GM23338 (cell line): ENCODE measurements around the gene GP9. TPM values are rescaled to one million over a fixed set of nuclear protein-coding genes. Genes with fewer than 3 reads are reported as not detected.

Source experiments
- ATAC-seq: fragments of 200-7000 bp; cut with Tn5 transposase; 3 replicates; pipeline ENCODE4 v1.9.1; 2020
- DNase-seq: peaks from one replicate; pipeline ENCODE4 v3.0.0-alpha.2; 2015; ENCODE audit warnings: low spot score
- H2AFZ ChIP-seq: fragments of 200-600 bp; sonication (generic); 2 replicates; pipeline ENCODE4 v1.8.0; 2016; ENCODE audit warnings: antibody characterized with exemption, mild to moderate bottlenecking, moderate library complexity
- H3F3A ChIP-seq: fragments of 200-600 bp; sonication (generic); replicated peaks from 2 replicates; pipeline ENCODE4 v1.8.0; 2017; ENCODE audit warnings: antibody characterized with exemption, mixed run types, low read depth
- H3K27ac ChIP-seq: fragments of 200-600 bp; sonication (generic); 2 replicates; pipeline ENCODE4 v1.6.1; 2016; ENCODE audit warnings: low read depth
- H3K27me3 ChIP-seq: fragments of 200-600 bp; sonication (generic); 2 replicates; pipeline ENCODE4 v1.8.0; 2016; ENCODE audit warnings: mild to moderate bottlenecking, mixed run types, moderate library complexity; ENCODE audit not compliant: insufficient read depth
- H3K36me3 ChIP-seq: fragments of 200-600 bp; sonication (generic); 2 replicates; pipeline ENCODE4 v1.8.0; 2016; ENCODE audit warnings: mild to moderate bottlenecking; ENCODE audit not compliant: insufficient read depth
- H3K4me1 ChIP-seq: fragments of 200-600 bp; sonication (generic); 2 replicates; pipeline ENCODE4 v1.8.0; 2016; ENCODE audit warnings: mild to moderate bottlenecking, moderate library complexity; ENCODE audit not compliant: insufficient read depth
- H3K4me2 ChIP-seq: fragments of 200-600 bp; sonication (generic); 2 replicates; pipeline ENCODE4 v1.7.1; 2017; ENCODE audit warnings: mixed run types
- H3K4me3 ChIP-seq: fragments of 200-600 bp; sonication (generic); 2 replicates; pipeline ENCODE4 v1.6.1; 2016; ENCODE audit warnings: mixed run types
- H3K79me2 ChIP-seq: fragments of 200-600 bp; sonication (generic); replicated peaks from 2 replicates; pipeline ENCODE4 v1.8.0; 2017; ENCODE audit warnings: mild to moderate bottlenecking; ENCODE audit not compliant: insufficient read depth
- H3K9me2 ChIP-seq: fragments of 200-600 bp; sonication (generic); 2 replicates; pipeline ENCODE4 v1.8.0; 2017; ENCODE audit not compliant: insufficient read depth
- H4K20me1 ChIP-seq: fragments of 200-600 bp; sonication (generic); replicated peaks from 2 replicates; pipeline ENCODE4 v1.8.0; 2017; ENCODE audit warnings: mild to moderate bottlenecking; ENCODE audit not compliant: insufficient read depth
- H3K27ac Mint-ChIP-seq: 2 replicates; pipeline ENCODE4 v1.8.0; 2020; ENCODE audit warnings: inconsistent platforms, mild to moderate bottlenecking, moderate library complexity, mixed read lengths
- H3K27me3 Mint-ChIP-seq: 3 replicates; pipeline ENCODE4 v1.8.0; 2022; ENCODE audit warnings: low read depth, mild to moderate bottlenecking, moderate library complexity, mixed read lengths, inconsistent platforms; ENCODE audit not compliant: insufficient read depth, poor library complexity
- H3K36me3 Mint-ChIP-seq: 3 replicates; pipeline ENCODE4 v1.8.0; 2021; ENCODE audit warnings: low read depth, mild to moderate bottlenecking, inconsistent platforms, moderate library complexity, mixed read lengths
- H3K4me1 Mint-ChIP-seq: 3 replicates; pipeline ENCODE4 v1.8.0; 2020; ENCODE audit warnings: mild to moderate bottlenecking, inconsistent platforms, mixed read lengths
- H3K4me3 Mint-ChIP-seq: 3 replicates; pipeline ENCODE4 v1.8.0; 2021; ENCODE audit warnings: moderate library complexity, mild to moderate bottlenecking, inconsistent platforms, mixed read lengths
- H3K9me3 Mint-ChIP-seq: 3 replicates; pipeline ENCODE4 v1.8.0; 2020; ENCODE audit warnings: moderate library complexity, mild to moderate bottlenecking, inconsistent platforms, mixed read lengths
- EZH2 ChIP-seq: fragments of 200-600 bp; sonication (generic); IDR thresholded peaks from one replicate; pipeline ENCODE4 v1.8.0; 2017; ENCODE audit warnings: antibody characterized with exemption, mild to moderate bottlenecking, low read depth; ENCODE audit not compliant: unreplicated experiment
- EZH2phosphoT487 ChIP-seq: fragments of 200-600 bp; sonication (generic); IDR thresholded peaks from one replicate; pipeline ENCODE4 v1.8.1; 2018; ENCODE audit warnings: antibody characterized with exemption; ENCODE audit not compliant: unreplicated experiment
- JUNB ChIP-seq: IDR thresholded peaks from one replicate; pipeline ENCODE4 v1.6.1; 2016; ENCODE audit warnings: antibody characterized with exemption; ENCODE audit not compliant: unreplicated experiment
- NANOG ChIP-seq: IDR thresholded peaks from 2 replicates; pipeline ENCODE4 v1.6.1; 2016; ENCODE audit warnings: antibody characterized with exemption, borderline replicate concordance
- POLR2AphosphoS5 ChIP-seq: IDR thresholded peaks from 2 replicates; pipeline ENCODE4 v1.6.1; 2016; ENCODE audit warnings: antibody characterized with exemption, low read depth
- REST ChIP-seq: IDR thresholded peaks from one replicate; pipeline ENCODE4 v1.6.1; 2018; ENCODE audit warnings: antibody characterized with exemption; ENCODE audit not compliant: unreplicated experiment
- STAT1 ChIP-seq: IDR thresholded peaks from one replicate; pipeline ENCODE4 v1.6.1; 2016; ENCODE audit warnings: antibody characterized with exemption; ENCODE audit not compliant: unreplicated experiment
- ZNF331 ChIP-seq: fragments of 250-450 bp; sonication (Bioruptor Pico); IDR thresholded peaks from 2 replicates; pipeline ENCODE4 v1.5.0; 2020; ENCODE audit warnings: low read depth, mild to moderate bottlenecking, moderate library complexity
- ZNF462 ChIP-seq: fragments of 250-450 bp; sonication (Bioruptor Pico); IDR thresholded peaks from 2 replicates; pipeline ENCODE4 v1.5.0; 2020; ENCODE audit warnings: mild to moderate bottlenecking, moderate library complexity
- polyA plus RNA-seq: library from polyadenylated mRNA; unstranded; fragments of >200 nt; fragmentation: Nextera tagmentation; extraction: Ambion mirVana; gene quantifications from 2 replicates; pipeline ENCODE4 v1.2.1, GENCODE V29; 2016
- total RNA-seq: library from RNA; depleted of rRNA; stranded (reverse); fragments of >200 nt; shearing (Covaris generic); gene quantifications from 2 replicates; pipeline ENCODE4 v1.2.3, GENCODE V29; 2014

The GP9 gene
- total and polyA plus RNA-seq, 2 experiments from 2014 or later, result not detected

GRCh38 chr3:129020691-129021090 lies 39.9 kb upstream of the GP9 start:
- ATAC-seq, result no peak
- peaks cover 6% of the 10 kb centered on the region; the same call in 2 of the 3 replicates for H3K4me1 Mint-ChIP-seq
- H3K9me2 ChIP-seq, result no peaks in the 10 kb centered on the region

GRCh38 chr3:129021140-129021551 lies 39.4 kb upstream of the GP9 start:
- H3F3A ChIP-seq, result no peaks in the 10 kb centered on the region
- H3K27me3 ChIP-seq, result peaks cover 12% of the 10 kb centered on the region
- Mint-ChIP-seq H3K27ac (no peak overlapping the region), H3K4me3 (no peak overlapping the region), H3K36me3 (no peaks in the 10 kb centered on the region), H3K9me3 (peaks cover 3% of the 10 kb centered on the region; the same call in 1 of the 3 replicates), H3K4me1 (peaks cover 2% of the 10 kb centered on the region; the same call in 1 of the 3 replicates), H3K27me3 (peaks cover 18% of the 10 kb centered on the region)
- no peaks in the 10 kb centered on the region; the same call in 1 of the 2 replicates for H3K4me1 ChIP-seq
- H3K4me3 ChIP-seq, result no peak overlapping the region
- H4K20me1 ChIP-seq, result no peaks in the 10 kb centered on the region
- no peaks in the 10 kb centered on the region for H3K9me2 ChIP-seq
- H3K4me2 ChIP-seq, result no peak overlapping the region
- no peak overlapping the region for H3K27ac ChIP-seq
- ATAC-seq (no peak), DNase-seq (no peak)
- H3K79me2 ChIP-seq, result no peaks in the 10 kb centered on the region
- H2AFZ ChIP-seq, result no peak overlapping the region
- no peaks in the 10 kb centered on the region for H3K36me3 ChIP-seq
- TF ChIP-seq ZNF462 (no peak), JUNB (no peak), STAT1 (no peak), ZNF331 (CRISPR knock-in tag) (no peak), EZH2 (no peak), POLR2AphosphoS5 (no peak)

More at GRCh38 chr3:129020691-129021090, 39.9 kb upstream of the GP9 start:
- Mint-ChIP-seq H3K4me3 (no peak overlapping the region), H3K9me3 (peaks cover 3% of the 10 kb centered on the region; the same call in 1 of the 3 replicates), H3K27ac (no peak overlapping the region), H3K27me3 (peaks cover 15% of the 10 kb centered on the region), H3K36me3 (no peaks in the 10 kb centered on the region)
- Histone ChIP-seq H3K79me2 (no peaks in the 10 kb centered on the region), H3K4me1 (no peaks in the 10 kb centered on the region; the same call in 1 of the 2 replicates), H3K27ac (no peak overlapping the region), H3K4me2 (no peak overlapping the region), H3K4me3 (no peak overlapping the region), H4K20me1 (no peaks in the 10 kb centered on the region), H3K36me3 (no peaks in the 10 kb centered on the region), H2AFZ (no peak overlapping the region), H3K27me3 (peaks cover 7% of the 10 kb centered on the region), H3F3A (no peaks in the 10 kb centered on the region)
- DNase-seq, result no peak
- TF ChIP-seq POLR2AphosphoS5 (no peak), NANOG (no peak), JUNB (no peak), EZH2phosphoT487 (no peak), REST (no peak)
